IgD-negative memory B cell (primary cell): Measurements from ENCODE around the gene GLIS1. TPM values are rescaled to one million over a fixed set of nuclear protein-coding genes. Genes with fewer than 3 reads are reported as not detected.

Source experiments
- H3K27ac Mint-ChIP-seq, 3 donors: one replicate each; pipeline ENCODE4 v1.8.0; 2020 to 2022; ENCODE audit warnings: mild to moderate bottlenecking in 3 of 3, mixed read lengths in 3 of 3, moderate library complexity in 1 of 3
- H3K27me3 Mint-ChIP-seq: one replicate; pipeline ENCODE4 v1.8.0; 2021; ENCODE audit warnings: mixed read lengths
- H3K36me3 Mint-ChIP-seq: one replicate; pipeline ENCODE4 v1.8.0; 2020; ENCODE audit warnings: mild to moderate bottlenecking, mixed read lengths
- H3K4me1 Mint-ChIP-seq, 3 donors: one replicate each; pipeline ENCODE4 v1.8.0; 2020 to 2022; ENCODE audit warnings: mixed read lengths in 3 of 3, mild to moderate bottlenecking in 1 of 3
- H3K4me3 Mint-ChIP-seq, 4 donors: one replicate each; pipeline ENCODE4 v1.8.0; 2020 to 2022; ENCODE audit warnings: mild to moderate bottlenecking in 4 of 4, mixed read lengths in 4 of 4, moderate library complexity in 3 of 4
- H3K9me3 Mint-ChIP-seq, 3 donors: one replicate each; pipeline ENCODE4 v1.8.0; 2020 to 2021; ENCODE audit warnings: mixed read lengths in 3 of 3, mild to moderate bottlenecking in 1 of 3
- polyA plus RNA-seq: library from polyadenylated mRNA; unstranded; fragments of 300-500 nt; fragmentation: Illumina TruSeq; gene quantifications from one replicate; pipeline ENCODE4 v1.2.3, GENCODE V29; 2021

Gene GLIS1
- polyA plus RNA-seq, 1 donor from 2014 or later, result not detected

DNA sequence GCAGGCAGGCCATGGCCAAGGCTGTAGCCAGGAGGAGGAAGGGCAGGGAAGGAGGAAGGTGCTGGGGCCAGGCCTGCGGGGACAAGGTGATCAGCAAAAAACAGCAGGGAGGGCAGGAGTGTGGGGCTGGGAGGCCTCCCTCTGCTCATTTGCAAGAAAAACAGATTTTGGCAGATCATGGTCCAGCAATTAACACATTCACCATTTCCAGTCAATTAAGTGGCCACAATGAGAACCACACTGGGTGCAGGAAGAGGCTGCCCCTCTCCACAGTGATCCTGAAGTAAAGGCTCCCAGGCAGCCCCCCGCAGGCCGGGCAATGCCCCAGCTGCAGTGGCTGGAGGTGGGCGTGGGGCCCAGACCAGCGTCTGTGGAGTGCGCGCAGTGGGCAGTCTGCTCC lies 225.1 kb downstream of the GLIS1 start:
- Mint-ChIP-seq H3K4me3 (no peak overlapping the region), H3K27me3 (peaks cover 3% of the 10 kb centered on the region), H3K9me3 (no peaks in the 10 kb centered on the region), H3K27ac (no peak overlapping the region), H3K4me1 (peaks cover 0 to 2% (median 0%) of the 10 kb centered on the region in 3 donors), H3K36me3 (no peaks in the 10 kb centered on the region)

DNA sequence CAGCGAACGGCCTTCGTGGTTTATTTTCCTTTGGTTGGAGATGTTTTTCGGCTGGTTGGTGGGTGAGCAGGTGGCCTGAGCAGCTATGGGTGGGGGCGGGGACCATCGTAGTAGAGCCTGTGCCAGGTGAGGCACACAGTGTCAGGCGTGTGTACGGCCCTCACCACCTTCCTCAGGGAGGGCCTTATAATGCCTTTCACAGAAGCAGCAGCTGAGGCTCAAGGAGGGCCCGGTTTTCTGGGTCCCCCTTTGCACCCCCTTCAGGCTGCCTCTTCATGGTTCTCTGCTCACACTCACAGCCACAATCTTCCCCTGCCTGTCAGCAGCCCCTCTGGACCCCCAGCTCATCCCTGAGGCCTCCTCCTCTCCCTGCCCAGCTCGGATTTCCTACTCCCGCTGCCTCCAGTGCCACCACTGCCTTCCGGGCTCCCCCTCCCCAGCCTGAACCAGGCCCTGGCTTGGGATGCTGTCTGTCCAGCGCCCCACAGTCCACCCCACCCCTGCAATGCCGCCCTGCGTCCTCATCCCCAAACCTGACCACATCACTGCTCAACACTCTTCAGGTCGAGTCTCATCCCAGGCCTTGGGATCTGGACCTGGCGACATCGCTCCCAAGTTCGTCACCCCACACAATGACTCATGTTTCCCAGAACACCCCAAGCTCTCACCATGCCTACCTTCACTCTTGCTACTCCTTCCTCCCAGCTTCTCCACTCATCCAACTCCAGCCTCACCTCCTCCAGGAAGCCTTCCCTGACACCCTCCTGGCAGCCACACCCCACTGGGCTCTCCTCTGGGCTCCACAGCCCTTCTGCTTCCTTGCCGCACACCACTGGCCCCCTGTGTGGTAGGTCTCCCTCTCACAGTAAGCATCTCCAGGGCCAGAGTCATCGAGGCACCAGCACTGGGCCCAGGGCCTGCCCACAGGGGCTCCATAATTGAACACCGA lies 225.9 kb downstream of the GLIS1 start:
- Mint-ChIP-seq H3K36me3 (no peaks in the 10 kb centered on the region), H3K4me1 (peaks cover 0 to 2% (median 0%) of the 10 kb centered on the region in 3 donors), H3K27ac (no peak overlapping the region), H3K27me3 (peaks cover 3% of the 10 kb centered on the region), H3K4me3 (no peak overlapping the region), H3K9me3 (no peaks in the 10 kb centered on the region)

GRCh38 chr1:53511933-53512806 lies 226.8 kb downstream of the GLIS1 start:
- H3K9me3 Mint-ChIP-seq, result no peaks in the 10 kb centered on the region
- H3K27me3 Mint-ChIP-seq, result peaks cover 3% of the 10 kb centered on the region
- H3K27ac Mint-ChIP-seq, result no peak overlapping the region

GRCh38 chr1:53511323-53511932 lies 227.5 kb downstream of the GLIS1 start:
- no peak overlapping the region for H3K4me3 Mint-ChIP-seq
- H3K4me1 Mint-ChIP-seq, result peaks cover 0 to 2% (median 0%) of the 10 kb centered on the region in 3 donors
- no peaks in the 10 kb centered on the region for H3K36me3 Mint-ChIP-seq
- no peak overlapping the region for H3K27ac Mint-ChIP-seq
- no peaks in the 10 kb centered on the region for H3K9me3 Mint-ChIP-seq
- H3K27me3 Mint-ChIP-seq, result peaks cover 3% of the 10 kb centered on the region

More at GRCh38 chr1:53511933-53512806, 226.8 kb downstream of the GLIS1 start:
- no peak overlapping the region for H3K4me3 Mint-ChIP-seq
- peaks cover 0 to 2% (median 0%) of the 10 kb centered on the region in 3 donors for H3K4me1 Mint-ChIP-seq
- no peaks in the 10 kb centered on the region for H3K36me3 Mint-ChIP-seq

- no peaks in the 10 kb centered on the region for H3K36me3 Mint-ChIP-seq
- H3K27ac Mint-ChIP-seq, result no peak overlapping the region
- no peaks in the 10 kb centered on the region for H3K9me3 Mint-ChIP-seq
- H3K4me3 Mint-ChIP-seq, result no peak overlapping the region
- H3K4me1 Mint-ChIP-seq, result peaks cover 0 to 2% (median 0%) of the 10 kb centered on the region in 3 donors
- peaks cover 3% of the 10 kb centered on the region for H3K27me3 Mint-ChIP-seq
Observed at GRCh38 chr1:53510215-53510614, 228.7 kb downstream of the GLIS1 start.

GRCh38 chr1:53509775-53510174 lies 229.2 kb downstream of the GLIS1 start:
- Mint-ChIP-seq H3K9me3 (no peaks in the 10 kb centered on the region), H3K4me3 (no peak overlapping the region), H3K27me3 (peaks cover 3% of the 10 kb centered on the region), H3K4me1 (peaks cover 0 to 2% (median 0%) of the 10 kb centered on the region in 3 donors), H3K27ac (no peak overlapping the region), H3K36me3 (no peaks in the 10 kb centered on the region)

- no peaks in the 10 kb centered on the region for H3K36me3 Mint-ChIP-seq
- peaks cover 0 to 2% (median 0%) of the 10 kb centered on the region in 3 donors for H3K4me1 Mint-ChIP-seq
- no peaks in the 10 kb centered on the region for H3K9me3 Mint-ChIP-seq
- H3K27me3 Mint-ChIP-seq, result peaks cover 3% of the 10 kb centered on the region
- H3K27ac Mint-ChIP-seq, result peak overlapping the region in 1 of 3 donors; percentile 84
- H3K4me3 Mint-ChIP-seq, result no peak overlapping the region
Observed at GRCh38 chr1:53508991-53509666, 229.8 kb downstream of the GLIS1 start.

GRCh38 chr1:53508056-53508990 lies 230.6 kb downstream of the GLIS1 start:
- no peaks in the 10 kb centered on the region for H3K9me3 Mint-ChIP-seq
- peaks cover 0 to 2% (median 0%) of the 10 kb centered on the region in 3 donors for H3K4me1 Mint-ChIP-seq
- H3K27me3 Mint-ChIP-seq, result peaks cover 5% of the 10 kb centered on the region
- no peak overlapping the region for H3K27ac Mint-ChIP-seq
- no peaks in the 10 kb centered on the region for H3K36me3 Mint-ChIP-seq
- H3K4me3 Mint-ChIP-seq, result no peak overlapping the region

DNA sequence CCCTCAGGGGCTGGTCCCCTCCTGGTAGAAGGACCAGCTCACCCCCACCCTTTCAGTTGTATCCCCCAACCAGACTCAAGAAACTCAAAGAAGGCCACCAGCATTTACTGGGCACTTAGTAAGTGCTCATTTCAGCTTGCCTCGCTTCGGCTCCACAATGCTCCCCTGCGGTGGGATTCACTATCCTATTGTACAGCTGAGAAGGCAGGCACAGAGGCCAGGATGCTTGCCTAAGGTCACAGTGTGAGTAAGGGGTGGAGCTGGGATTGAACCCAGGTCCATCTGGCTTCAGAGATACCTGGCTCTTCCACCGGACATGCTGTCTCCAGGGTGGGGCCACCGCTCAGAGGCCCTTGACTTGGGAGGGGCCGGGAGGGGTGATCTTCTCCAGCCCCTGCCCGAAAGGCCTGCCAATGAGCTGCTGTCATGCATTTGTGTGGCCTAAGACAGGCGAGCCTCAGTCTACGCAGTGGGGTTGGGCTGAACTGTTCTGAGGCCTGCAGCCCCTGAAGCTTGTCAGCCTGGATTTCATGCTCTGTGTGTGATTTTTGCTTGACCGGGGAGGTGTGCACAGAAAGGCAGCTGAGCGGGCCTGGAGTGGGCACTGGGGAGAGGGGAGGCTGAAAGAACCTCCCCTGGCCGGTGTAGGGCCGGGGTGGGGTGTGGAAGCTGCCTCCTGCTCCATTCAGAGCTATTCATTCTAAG lies 231.7 kb downstream of the GLIS1 start:
- H3K27me3 Mint-ChIP-seq, result peaks cover 5% of the 10 kb centered on the region
- no peaks in the 10 kb centered on the region for H3K9me3 Mint-ChIP-seq
- peaks cover 0 to 2% (median 0%) of the 10 kb centered on the region in 3 donors for H3K4me1 Mint-ChIP-seq
- no peak overlapping the region for H3K4me3 Mint-ChIP-seq
- H3K27ac Mint-ChIP-seq, result no peak overlapping the region
- H3K36me3 Mint-ChIP-seq, result no peaks in the 10 kb centered on the region

DNA sequence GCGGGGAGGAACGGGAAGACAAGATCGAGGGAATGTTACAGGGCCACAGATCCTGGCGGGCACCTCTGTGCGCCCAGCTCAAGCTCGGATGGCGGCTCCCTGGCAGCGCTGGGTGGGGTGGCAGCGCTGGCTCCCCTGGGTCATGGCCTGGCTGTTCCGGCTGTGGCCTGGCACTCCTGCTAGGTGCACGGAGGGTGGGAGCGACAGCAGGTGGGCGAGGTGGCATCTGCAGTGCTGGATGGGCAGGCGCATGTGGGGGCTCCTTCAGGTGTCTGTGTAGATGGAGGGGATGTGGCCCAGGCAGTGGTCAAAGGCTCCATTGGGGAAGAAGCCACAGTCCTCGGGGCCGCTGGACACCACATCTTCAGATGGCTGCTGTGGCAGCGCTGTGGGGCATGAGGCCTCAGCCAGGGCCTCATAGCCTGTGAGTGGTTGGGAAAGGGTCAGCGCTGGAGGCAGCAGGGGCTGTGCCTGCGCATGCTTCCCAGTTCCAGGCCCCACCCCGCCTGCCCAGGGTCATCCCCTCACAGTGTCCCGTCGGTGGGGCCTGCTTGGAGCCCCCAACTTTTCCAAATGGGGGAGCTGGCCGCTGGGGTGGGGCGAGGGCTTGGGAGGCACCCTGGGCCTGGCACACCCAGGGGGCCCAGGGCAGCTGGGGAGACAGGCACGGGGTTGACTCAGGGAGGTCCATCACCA lies 232.5 kb downstream of the GLIS1 start:
- H3K4me1 Mint-ChIP-seq, result peaks cover 0 to 2% (median 0%) of the 10 kb centered on the region in 3 donors
- no peaks in the 10 kb centered on the region for H3K36me3 Mint-ChIP-seq
- no peaks in the 10 kb centered on the region for H3K9me3 Mint-ChIP-seq
- no peak overlapping the region for H3K27ac Mint-ChIP-seq
- H3K27me3 Mint-ChIP-seq, result peaks cover 5% of the 10 kb centered on the region
- H3K4me3 Mint-ChIP-seq, result no peak overlapping the region

DNA sequence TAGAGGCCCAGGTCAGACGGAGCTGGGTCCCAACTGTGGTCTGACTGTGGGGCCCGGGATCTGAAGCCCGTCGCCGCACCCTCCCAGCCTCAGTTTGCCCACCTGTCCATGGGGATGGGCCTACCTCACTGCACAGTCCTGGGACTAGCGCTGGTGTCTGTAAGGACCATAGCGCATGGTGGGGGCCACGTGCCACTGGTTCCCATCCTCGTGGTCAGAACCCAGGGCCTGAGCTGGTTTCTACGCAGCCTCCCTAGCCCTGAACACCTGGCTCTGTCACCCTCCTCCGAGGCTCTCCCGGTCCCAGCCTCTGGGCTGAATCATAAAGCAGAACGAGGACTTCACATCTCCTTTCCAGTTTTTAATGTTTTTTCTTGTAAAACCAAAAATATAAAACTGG lies 233.1 kb downstream of the GLIS1 start:
- H3K36me3 Mint-ChIP-seq, result no peaks in the 10 kb centered on the region
- peaks cover 0 to 2% (median 0%) of the 10 kb centered on the region in 3 donors for H3K4me1 Mint-ChIP-seq
- no peaks in the 10 kb centered on the region for H3K9me3 Mint-ChIP-seq
- no peak overlapping the region for H3K27ac Mint-ChIP-seq
- peaks cover 8% of the 10 kb centered on the region for H3K27me3 Mint-ChIP-seq
- H3K4me3 Mint-ChIP-seq, result no peak overlapping the region

- H3K27ac Mint-ChIP-seq, result no peak overlapping the region
- peaks cover 0 to 2% (median 0%) of the 10 kb centered on the region in 3 donors for H3K4me1 Mint-ChIP-seq
- peaks cover 8% of the 10 kb centered on the region for H3K27me3 Mint-ChIP-seq
- no peaks in the 10 kb centered on the region for H3K36me3 Mint-ChIP-seq
- H3K9me3 Mint-ChIP-seq, result no peaks in the 10 kb centered on the region
- H3K4me3 Mint-ChIP-seq, result no peak overlapping the region
Observed at GRCh38 chr1:53505401-53505800, 233.6 kb downstream of the GLIS1 start.
